OCI-LY7 (cell line): ENCODE results near the gene SLC1A3.

Experiments
- EZH2phosphoT487 ChIP-seq: fragments of 200-600 bp; sonication (generic); IDR thresholded peaks from 2 replicates; pipeline ENCODE4 v1.6.1; 2018; ENCODE audit warnings: low read depth, borderline replicate concordance, mild to moderate bottlenecking, mixed run types, antibody characterized with exemption, low read length, moderate library complexity, mixed read lengths
- TF ChIP-seq, protein P1 (sequence below): fragments of 200-600 bp; sonication (generic); conservative IDR thresholded peaks from 2 replicates; pipeline ENCODE4 v1.5.1; 2014; ENCODE audit warnings: mild to moderate bottlenecking, antibody characterized with exemption, low read length, moderate library complexity, mixed read lengths

- TF ChIP-seq, protein P1, sequence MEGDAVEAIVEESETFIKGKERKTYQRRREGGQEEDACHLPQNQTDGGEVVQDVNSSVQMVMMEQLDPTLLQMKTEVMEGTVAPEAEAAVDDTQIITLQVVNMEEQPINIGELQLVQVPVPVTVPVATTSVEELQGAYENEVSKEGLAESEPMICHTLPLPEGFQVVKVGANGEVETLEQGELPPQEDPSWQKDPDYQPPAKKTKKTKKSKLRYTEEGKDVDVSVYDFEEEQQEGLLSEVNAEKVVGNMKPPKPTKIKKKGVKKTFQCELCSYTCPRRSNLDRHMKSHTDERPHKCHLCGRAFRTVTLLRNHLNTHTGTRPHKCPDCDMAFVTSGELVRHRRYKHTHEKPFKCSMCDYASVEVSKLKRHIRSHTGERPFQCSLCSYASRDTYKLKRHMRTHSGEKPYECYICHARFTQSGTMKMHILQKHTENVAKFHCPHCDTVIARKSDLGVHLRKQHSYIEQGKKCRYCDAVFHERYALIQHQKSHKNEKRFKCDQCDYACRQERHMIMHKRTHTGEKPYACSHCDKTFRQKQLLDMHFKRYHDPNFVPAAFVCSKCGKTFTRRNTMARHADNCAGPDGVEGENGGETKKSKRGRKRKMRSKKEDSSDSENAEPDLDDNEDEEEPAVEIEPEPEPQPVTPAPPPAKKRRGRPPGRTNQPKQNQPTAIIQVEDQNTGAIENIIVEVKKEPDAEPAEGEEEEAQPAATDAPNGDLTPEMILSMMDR = no peak
- no peak for TF ChIP-seq EZH2phosphoT487
Observed at GRCh38 chr5:36706662-36707061, 100.3 kb downstream of the SLC1A3 start.
